HG03575 (cell line): Measurements from ENCODE around the gene IRX3.

ENCODE experiments used
- ATAC-seq: cut with Tn5 transposase; IDR thresholded peaks from one replicate; pipeline ENCODE4 v1.9.1; 2021; ENCODE audit not compliant: unreplicated experiment, insufficient number of reproducible peaks, low FRiP score; ENCODE audit errors: extremely low read depth

The IRX3 gene

DNA sequence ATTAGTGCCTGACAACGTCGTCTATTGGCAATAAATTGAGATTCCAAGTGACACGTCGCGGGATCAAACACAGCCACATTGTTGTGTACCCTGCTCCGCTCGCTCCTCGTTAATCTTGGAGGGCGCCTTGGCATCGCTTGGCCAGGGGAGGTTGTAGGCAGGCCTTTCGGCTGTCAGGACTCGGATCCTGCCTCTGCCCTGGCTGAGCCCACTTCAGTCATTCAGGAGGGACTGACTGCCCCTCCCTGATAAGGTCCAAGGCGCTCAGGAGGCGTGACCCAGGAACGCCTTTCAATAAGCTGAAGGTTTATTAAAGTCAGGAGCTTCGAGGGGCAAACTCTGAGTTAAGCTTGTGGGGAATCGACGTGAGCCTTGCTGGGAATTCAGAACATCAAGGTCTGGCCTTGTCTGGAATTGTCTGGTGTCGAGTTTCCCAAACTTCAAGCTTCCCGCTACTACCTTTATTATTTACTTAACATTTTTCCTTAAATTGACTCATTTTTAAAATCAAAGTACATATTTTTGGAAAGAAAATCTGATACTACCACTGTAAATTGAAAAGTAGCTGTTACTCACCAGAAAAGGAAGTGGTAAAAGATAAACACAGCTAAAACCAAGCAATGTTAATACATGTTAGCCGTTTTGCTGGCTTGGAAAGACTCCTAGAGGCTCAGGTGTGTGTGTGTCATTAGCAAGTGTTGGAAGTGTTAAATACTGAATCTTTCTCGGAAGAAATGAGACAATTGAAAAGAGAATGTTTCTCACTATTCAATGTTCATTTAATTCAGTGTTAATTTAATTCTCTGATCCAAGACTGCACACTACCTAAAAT is 5.3 kb upstream of the IRX3 start:
- no peak for ATAC-seq

DNA sequence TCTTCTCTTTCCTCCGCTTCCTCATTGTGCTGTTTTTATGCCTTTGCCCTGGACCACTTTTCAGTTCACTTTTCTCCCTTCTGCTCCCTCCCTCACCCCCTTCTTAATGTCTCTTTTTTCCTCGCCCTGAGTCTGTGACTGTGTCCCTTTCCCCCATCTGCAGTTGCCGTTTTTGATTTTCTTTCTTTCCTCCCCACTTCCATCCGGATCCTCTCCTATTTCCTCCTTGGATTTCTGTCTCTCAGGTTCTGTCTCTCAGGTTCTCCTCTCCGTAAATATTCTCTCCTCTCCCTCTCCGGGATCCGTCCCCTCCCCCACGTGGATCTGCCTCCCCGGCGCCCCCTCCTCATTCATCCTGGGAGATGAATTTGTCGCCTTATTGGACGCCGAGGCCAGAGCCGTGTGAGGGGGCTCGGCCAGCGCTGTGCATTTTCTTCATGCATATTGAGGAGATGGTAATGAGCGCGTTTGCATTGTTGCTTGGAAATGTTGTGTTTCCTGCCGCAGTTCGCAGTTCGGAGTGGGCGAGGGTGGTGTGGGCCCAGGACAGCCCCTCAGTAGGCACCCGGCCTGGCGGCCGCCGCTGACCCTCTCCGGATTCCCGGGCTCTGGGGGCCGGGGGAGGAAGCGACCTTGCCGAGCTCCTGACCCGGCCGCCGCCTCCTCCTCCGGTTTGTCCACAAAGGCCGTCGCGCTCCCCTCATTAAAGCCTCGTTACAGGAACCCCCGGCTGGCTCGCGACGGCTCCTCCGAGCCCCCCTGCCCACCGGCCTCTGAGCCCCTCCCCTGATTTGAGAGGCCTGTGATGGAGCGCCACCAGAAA is 4.5 kb upstream of the IRX3 start:
- no peak for ATAC-seq

DNA sequence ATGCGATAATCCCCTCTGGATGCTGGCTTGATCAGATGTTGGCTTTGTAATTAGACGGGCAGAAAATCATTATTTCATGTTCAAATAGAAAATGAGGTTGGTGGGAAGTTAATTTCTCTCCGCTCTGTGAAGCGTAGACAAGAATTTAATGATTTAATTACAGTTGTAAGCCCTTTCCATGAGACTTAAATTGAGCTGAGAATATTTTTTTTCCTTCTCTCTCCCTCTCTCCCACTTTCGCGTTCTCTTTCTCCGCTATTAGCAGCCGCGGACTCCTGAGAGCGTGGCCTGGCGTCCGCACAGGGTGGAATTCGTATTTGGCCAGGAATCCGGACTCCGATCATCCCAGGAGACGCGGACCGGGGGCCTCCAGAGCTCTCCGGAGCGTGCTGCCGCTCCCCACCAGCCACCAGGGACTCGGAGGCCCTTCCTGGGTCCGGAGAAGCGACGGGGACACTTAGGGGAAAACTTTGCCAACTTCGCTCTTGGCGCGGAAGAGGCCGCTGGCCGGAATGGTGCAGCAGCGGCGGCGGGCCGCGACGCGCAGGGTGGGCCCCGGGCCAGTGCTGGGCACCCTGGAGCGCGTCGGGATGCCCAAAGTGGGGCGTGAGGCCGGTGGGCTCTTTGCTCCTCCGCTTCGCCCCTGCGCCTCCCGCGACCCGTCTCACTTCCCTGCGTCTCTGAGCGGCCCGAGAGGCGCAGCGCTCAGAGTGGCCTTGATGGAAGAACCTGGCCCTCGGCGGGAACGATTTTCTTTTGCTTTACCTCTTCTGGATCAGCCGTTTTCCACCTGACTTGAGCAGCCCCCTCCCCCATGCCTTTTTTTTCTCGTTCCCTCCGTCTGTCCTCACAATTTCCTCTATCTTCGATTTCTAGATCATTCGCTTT is 3.6 kb upstream of the IRX3 start:
- no peak for ATAC-seq

DNA sequence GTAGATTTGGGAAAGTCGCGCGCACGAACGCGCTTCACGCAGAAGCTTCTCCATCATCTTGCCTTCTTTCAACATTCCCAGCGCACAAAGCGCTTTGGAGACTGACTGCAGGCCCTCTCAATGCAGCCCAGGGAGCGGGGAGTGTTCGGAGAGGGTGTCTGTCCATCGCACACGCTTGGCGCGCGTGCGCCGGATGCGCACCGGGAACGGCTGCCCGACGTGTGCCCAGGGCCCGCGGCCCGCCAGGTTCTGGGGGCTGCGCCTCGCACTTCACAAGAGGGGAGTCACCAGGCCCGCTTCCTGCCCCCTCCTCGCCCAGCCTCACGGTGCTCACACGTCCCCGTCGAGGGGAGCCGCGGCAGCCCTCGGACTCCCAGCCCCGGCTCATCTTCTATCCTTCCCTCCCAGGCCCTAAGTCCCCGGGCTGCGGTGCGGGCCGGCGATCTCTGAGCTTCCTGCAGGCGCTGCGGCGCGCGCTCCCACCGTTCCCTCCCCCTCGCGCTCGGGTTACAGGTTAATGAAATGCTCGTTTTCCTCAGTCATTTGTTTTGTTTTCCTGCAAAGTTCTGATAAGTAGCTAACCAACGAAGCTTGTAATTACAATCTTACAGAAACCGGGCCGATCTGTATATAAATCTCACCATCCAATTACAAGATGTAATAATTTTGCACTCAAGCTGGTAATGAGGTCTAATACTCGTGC is 2.8 kb upstream of the IRX3 start:
- ATAC-seq, result no peak

DNA sequence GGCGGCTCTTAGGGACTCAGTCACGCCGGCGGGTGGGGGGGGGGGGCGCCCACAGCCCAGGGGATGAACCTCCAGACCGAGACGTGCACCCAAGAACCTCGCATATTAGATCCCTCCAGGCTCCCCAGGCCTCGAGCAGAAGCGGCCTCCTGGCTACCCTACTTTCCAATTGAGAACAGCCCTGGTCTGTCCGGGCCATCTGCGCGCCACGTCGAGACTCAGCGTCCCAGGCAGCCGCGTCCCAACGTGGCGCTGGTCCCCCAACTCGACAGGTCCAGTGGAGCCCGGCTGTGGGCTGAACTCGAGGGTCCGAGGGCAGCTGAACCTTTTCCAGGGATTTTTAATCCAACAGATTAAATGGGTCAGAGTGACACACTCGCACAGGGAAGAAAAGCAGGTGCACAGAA is 2.3 kb upstream of the IRX3 start:
- ATAC-seq, result no peak

DNA sequence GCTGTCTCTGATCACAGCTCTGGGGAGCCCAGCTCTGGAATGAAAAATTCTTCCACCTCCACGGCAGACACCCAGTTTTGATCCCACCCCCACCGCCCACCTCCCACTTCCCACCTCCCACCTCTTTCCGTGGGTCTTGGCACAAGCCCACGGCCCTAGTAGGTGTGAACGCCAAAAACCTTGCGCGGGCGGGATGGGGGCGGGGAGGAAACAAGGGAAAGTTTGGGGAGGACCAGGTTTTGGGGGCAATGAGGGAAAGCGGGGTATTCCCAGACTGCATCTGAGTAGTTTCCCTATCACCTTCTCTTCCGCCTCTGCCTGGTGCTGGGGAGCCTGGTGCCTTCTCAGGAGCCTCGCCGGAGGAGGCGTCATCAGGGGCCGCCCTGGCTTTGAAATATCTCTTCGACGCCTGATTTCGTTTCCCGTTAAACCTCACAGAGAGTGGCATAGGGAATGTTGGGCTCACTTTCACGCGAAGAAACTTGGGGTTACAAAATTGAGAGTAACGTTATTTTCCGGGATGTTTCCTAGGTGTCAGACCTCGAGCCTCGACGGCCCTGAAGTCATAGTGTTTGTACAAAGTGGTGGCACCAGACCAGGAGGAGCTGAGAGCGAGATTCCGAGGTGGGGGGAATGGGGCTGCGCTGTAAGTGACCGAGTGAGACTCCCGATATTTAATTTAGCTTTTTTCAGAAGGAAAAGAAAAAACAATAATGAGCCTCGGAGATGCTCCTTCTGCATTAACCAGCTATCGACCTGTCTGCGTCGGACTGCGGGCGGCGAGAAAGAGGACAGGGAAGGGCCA is 1.6 kb upstream of the IRX3 start:
- no peak for ATAC-seq

DNA sequence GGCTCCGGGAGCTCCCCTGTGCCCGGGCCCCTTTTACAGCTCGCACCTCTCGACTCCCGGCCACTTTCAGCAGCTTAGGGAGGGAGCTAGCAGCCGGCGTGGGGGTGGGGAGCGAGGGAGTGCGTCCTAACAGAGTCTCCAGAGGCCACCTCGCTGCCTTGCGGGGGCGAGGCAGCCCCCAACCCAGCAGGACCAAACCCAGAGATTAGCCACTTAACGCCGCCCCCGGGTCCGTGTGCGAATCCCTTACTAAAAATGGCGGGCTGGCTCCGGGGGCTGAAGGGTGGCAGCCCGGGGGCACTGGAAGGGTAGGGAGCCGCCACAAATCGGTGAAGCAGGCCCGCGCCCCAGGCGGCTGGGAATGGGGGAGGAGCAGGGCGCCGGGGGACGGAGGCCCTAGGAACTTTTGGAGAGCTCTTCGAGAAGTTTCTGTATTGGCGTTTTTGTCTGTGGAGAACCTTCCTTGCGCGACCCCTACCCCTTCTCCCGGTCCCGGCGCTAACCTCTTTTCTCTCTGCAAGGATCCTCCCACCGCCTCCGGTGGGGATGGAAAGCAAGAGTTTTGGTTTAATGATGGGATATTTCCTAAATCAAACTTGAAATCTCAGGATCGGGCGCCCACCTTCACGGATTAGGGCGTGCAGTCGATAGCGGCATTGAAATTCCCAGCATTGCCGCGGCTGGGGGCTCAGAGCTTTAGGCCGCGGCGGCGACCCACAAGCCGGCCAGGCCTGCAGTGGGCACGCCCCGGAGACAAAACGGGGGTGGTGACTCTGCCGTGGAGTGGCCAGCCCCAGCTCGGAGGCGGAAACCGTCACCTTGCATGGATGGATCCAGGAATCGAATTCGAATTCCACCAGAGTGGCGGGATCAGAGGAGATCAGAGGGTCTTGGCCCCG is 793 bp upstream of the IRX3 start:
- no peak for ATAC-seq

DNA sequence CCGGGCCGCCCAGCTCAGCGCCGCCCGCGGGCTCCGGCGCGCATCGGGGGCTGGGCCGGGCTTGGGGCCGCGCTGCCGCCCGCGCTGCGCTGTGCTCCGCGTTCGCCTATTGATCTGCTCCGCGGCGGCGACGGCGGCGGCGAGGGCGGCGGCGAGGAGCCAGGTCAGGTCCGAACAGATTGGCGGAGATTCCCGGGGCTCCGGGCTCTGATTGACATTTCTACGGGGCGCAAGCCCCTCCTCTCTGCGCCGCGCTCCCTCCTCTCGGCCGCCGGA is 559 bp downstream of the IRX3 start:
- ATAC-seq, result no peak

DNA sequence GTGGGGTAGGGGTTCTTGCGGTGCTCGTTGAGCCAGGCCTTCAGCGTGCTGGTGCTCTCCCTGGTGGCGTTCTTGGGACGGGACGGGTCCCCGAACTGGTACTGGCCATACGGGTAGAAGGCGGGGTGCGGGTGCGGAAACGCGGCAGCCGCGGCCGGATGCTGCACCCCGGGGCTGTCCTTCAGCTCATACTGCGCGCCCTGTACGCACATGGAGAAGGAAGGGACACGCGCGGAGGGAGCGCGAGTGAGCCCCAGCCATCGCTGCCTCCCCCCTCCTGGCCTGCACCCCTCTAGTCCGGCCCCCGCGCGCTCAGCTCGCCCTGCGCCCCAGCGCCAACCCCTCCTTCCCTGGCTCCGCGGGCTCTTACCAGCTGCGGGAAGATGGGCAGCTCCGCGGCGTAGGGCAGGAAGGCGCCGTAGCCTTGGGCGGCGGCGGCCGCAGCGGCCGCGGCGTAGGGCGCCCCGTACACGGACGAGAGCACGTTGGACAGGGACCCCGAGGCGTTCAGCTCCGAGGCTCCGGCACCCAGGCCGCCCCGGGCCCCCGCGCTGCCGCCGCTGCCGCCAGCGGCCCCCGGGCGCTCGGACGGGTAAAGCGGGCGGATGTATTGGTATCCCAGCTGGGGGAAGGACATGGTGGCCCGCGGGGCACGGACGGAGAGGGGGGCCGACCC is 1.0 kb downstream of the IRX3 start:
- no peak for ATAC-seq

DNA sequence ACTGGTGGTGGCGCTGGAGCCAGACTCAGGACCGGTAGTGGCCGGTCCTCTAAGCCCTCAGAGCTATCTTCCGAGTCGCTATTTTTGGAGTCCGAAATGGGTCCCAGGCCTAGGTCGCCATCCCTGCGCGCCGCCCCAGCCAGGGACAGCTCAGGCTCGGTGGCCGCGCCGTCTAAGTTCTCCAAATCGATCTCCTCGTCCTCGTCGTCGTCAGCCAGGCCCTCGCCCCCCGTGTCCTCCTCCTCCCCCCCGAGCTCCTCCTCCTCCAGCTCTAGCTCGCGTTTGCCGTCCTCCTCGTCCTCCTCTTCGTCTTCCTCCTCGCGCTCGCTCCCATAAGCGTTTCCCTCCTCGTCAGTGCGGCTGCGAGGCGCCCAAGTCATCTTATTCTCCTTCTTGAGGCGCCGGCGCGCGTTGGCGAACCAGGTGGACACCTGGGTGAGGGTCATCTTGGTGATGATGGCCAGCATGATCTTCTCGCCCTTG is 1.6 kb downstream of the IRX3 start:
- ATAC-seq, result no peak

DNA sequence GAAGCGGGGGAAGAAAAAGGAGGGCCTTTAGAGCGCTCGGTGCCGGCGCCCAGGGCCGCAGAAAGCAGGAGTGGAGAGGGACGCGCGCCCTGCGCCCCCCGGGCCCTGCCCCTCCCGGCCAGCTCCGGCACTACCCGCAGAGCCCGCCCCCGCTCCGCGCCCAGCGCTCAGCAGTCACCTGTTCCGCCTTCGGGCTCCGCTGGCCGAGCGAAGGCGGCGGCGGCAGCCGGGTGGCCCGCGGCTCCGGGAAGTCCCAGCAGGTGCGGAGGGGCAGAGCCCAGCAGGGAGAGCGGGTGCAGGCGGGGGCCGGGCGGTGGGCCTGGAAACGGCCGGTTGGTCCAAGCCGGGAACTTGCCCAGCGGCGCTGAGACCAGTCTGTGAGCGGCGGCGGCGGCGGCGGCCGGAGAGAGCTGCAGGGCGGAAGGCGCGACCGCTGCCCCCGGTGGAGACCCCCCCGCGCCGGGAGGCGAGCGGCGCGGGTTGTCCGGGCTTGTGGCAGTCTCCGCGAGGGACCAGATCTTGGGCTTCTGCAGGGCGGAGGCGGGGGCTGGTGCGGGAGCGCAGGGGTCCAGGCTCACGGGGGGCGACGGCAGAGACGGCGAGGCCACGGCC is 2.2 kb downstream of the IRX3 start:
- no peak for ATAC-seq

DNA sequence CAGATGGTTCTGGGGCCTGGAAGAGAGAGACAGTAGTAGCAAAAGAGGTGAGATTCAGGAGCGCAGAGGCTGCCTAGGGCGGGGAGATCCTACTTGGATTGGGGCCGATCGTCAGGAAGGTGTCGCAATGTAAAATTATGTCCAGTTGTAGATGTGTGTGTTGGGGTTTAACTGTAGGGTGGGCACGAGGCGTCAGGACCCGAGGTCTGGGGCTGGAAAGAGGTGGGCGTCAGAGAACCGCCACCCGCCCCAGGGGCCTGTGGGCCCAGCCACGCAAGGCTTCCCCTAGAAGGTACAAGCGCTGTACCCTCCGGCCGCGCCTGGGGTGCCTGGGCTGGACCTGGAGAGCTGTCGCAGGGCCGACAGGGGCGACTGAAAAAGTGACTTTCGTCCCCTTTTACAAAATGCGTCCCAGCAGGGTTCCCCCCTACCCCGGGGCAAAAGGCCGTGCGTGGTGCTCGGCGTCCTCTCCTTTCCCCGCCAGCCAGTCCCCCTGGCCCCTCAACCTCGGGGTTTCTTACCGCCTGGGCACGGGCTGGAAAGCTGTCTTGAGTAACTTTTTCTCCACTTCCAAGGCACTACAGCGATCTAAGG is 2.8 kb downstream of the IRX3 start:
- ATAC-seq, result no peak

DNA sequence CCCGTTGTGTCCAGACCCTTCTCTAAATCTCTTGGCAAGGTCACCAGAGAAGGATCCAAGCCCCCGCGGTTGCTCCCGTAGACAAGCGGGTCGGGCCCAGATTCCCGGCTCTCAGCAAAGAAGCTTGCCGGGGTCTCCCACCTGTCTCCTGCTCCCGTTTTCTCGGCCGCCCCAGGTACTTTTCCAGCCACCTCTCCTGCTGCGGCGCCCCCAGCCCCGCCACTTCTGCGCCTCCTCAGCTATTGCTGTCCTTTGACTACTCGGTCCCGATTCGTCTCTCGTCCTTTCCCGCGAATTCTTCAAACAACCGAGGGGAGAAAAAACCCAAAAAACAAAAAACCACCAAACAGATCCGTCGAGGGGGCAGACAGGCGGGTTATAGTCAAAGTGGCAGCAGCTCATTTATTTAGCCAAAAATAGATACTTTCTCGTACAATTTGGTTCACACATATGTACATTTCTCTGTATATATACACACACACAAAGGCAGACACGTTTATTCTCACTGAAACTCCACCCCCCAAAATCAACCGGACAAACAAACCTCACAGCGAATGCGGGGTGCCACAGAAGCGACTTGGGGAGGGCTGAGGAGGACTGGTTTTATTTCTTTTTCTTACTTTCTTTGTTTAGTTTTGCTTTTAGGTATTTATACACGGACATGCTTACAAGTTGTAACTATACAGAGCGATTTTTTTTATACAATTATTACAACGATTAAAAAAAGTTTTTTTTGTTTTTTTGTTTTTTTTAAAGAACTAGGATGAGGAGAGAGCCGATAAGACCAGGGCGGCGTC is 3.5 kb downstream of the IRX3 start:
- no peak for ATAC-seq

DNA sequence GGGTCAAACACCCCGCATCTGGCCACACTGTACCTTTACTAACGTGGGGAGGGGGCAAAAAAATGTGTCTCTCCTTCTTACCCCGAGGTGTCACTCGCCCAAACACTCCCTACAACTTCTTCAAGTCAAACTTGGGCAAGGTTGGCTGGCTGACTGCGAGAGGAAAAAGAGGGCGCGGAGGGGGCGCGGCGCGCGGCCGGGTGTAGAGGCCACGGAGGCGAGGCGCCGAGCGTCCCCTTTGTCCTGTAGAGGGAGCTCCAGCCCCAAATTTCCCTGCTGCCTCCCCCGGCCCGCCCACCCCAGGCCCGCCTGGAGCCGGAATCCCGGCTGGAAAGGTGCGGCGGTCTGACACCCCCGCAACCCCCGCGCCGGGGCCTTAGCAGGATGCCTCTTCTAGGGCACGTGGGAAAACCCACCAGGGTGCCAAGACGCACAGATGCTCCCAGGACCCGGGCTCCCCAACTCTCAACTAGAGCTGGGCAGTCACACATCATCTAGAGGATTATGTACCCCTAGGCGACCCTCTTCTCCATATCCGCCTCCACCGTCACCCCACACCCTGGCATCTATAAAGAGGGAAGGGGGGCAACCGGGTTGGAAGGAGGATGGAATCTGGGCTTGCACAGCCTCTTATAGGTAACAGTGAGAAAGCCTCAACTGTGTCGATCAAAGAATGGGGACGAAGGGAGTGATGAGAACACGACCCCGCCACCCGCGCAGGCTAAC is 4.2 kb downstream of the IRX3 start:
- ATAC-seq, result no peak
